Immature natural killer cell (primary cell): ENCODE data around the gene COX7C. TPM values are rescaled to one million over a fixed set of nuclear protein-coding genes. Genes with fewer than 3 reads are reported as not detected.
"Not testable (repeated sequence)": the region's sequence is repeated elsewhere in the genome, so short reads cannot be mapped to it uniquely, and the experiment has no call there.

Experiments
- DNase-seq, 3 donors: peaks; one replicate each; pipeline ENCODE4 v3.0.0; 2022; ENCODE audit warnings: mixed read lengths in 1 of 3
- H3K27ac Mint-ChIP-seq, 6 donors: one replicate each; pipeline ENCODE4 v1.8.0; 2020; ENCODE audit warnings: mixed read lengths in 6 of 6, mild to moderate bottlenecking in 5 of 6, inconsistent platforms in 4 of 6, moderate library complexity in 3 of 6
- H3K27me3 Mint-ChIP-seq, 3 donors: one replicate each; pipeline ENCODE4 v1.8.0; 2020 to 2021; ENCODE audit warnings: low read depth in 3 of 3, mild to moderate bottlenecking in 3 of 3, mixed read lengths in 3 of 3, moderate library complexity in 3 of 3, inconsistent platforms in 1 of 3
- H3K36me3 Mint-ChIP-seq, 3 donors: one replicate each; pipeline ENCODE4 v1.8.0; 2020; ENCODE audit warnings: mixed read lengths in 3 of 3, inconsistent platforms in 2 of 3, mild to moderate bottlenecking in 2 of 3
- H3K4me1 Mint-ChIP-seq, 2 donors: one replicate each; pipeline ENCODE4 v1.8.0; 2020; ENCODE audit warnings: inconsistent platforms in 2 of 2, mild to moderate bottlenecking in 2 of 2, mixed read lengths in 2 of 2, moderate library complexity in 1 of 2
- H3K4me3 Mint-ChIP-seq, 5 donors: one replicate each; pipeline ENCODE4 v1.8.0; 2020; ENCODE audit warnings: mild to moderate bottlenecking in 5 of 5, mixed read lengths in 5 of 5, inconsistent platforms in 3 of 5, moderate library complexity in 3 of 5
- H3K9me3 Mint-ChIP-seq, 6 donors: one replicate each; pipeline ENCODE4 v1.8.0; 2020; ENCODE audit warnings: mild to moderate bottlenecking in 6 of 6, mixed read lengths in 6 of 6, inconsistent platforms in 4 of 6, moderate library complexity in 3 of 6
- polyA plus RNA-seq, 3 donors: library from polyadenylated mRNA; unstranded; fragments of 300-500 nt; fragmentation: Illumina TruSeq; gene quantifications; one replicate each; pipeline ENCODE4 v1.2.3, GENCODE V29; 2021

COX7C gene
- polyA plus RNA-seq, 3 donors from 2014 or later, result 503 to 610 (median 528) TPM

- Mint-ChIP-seq H3K9me3 (no peaks in the 10 kb centered on the region), H3K4me1 (no peaks in the 10 kb centered on the region), H3K4me3 (no peak overlapping the region), H3K36me3 (peaks cover 0 to 5% (median 4%) of the 10 kb centered on the region in 3 donors), H3K27me3 (peaks cover 1 to 5% (median 5%) of the 10 kb centered on the region in 3 donors), H3K27ac (no peak overlapping the region)
- DNase-seq, result no peak
Observed at GRCh38 chr5:86626149-86626548, 8.4 kb downstream of the COX7C start.

DNA sequence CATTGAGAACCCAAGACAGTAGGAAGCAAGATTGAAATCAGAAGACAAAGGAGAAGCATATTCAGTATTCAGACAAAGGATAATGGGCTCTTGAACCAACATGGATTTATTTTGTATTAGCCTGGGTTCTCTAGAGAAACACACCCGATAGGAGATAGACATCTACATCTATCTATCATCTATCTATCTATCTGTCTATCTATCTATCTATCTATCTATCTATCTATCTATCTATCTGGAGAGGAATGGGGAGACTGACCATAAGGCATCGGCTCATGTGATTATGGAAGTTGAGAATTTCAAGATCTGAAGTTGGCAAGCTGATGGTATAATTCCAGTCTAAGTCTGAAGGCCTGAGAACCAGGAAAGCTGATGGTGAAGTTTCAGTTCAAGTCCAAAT is 13.4 kb downstream of the COX7C start:
- H3K4me3 Mint-ChIP-seq, result no peak overlapping the region
- no peaks in the 10 kb centered on the region for H3K4me1 Mint-ChIP-seq
- DNase-seq, result no peak
- H3K9me3 Mint-ChIP-seq, result no peaks in the 10 kb centered on the region
- no peaks in the 10 kb centered on the region for H3K36me3 Mint-ChIP-seq
- H3K27ac Mint-ChIP-seq, result no peak overlapping the region
- H3K27me3 Mint-ChIP-seq, result peaks cover 0 to 7% (median 5%) of the 10 kb centered on the region in 3 donors

DNA sequence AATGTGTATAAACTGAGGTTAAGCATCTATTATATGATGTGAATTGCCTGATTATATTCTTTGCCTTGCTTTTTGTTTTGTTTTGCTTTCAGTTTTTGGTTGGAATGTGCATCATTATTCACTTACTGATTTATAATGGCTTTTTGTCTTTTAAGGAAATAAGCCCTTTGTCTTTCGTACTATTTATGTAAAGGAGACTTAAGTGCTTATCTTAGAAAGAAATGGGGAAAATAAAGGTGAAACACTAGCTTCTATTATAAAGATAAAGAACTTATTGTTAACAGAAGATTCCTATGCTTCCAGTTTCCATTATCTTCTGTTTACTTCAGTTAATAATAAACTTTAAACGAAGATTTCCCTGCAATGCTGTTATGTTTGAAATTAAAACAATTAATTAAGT is 23.3 kb downstream of the COX7C start:
- no peaks in the 10 kb centered on the region for H3K4me1 Mint-ChIP-seq
- H3K27me3 Mint-ChIP-seq, result peaks cover 0 to 10% (median 2%) of the 10 kb centered on the region in 3 donors
- H3K36me3 Mint-ChIP-seq, result no peaks in the 10 kb centered on the region
- DNase-seq, result no peak
- no peak overlapping the region for H3K4me3 Mint-ChIP-seq
- H3K9me3 Mint-ChIP-seq, result peaks cover 0 to 3% (median 0%) of the 10 kb centered on the region in 6 donors
- H3K27ac Mint-ChIP-seq, result no peak overlapping the region

GRCh38 chr5:86644843-86645242 is 27.1 kb downstream of the COX7C start:
- DNase-seq, result no peak
- H3K36me3 Mint-ChIP-seq, result no peaks in the 10 kb centered on the region
- H3K9me3 Mint-ChIP-seq, result peaks cover 0 to 3% (median 0%) of the 10 kb centered on the region in 6 donors
- H3K4me3 Mint-ChIP-seq, result no peak overlapping the region
- H3K4me1 Mint-ChIP-seq, result no peaks in the 10 kb centered on the region
- peaks cover 0 to 13% (median 2%) of the 10 kb centered on the region in 3 donors for H3K27me3 Mint-ChIP-seq
- H3K27ac Mint-ChIP-seq, result no peak overlapping the region

GRCh38 chr5:86645885-86646284 is 28.1 kb downstream of the COX7C start:
- Mint-ChIP-seq H3K27ac (no peak overlapping the region), H3K4me1 (no peaks in the 10 kb centered on the region), H3K9me3 (peaks cover 0 to 3% (median 0%) of the 10 kb centered on the region in 6 donors), H3K4me3 (no peak overlapping the region), H3K27me3 (peaks cover 0 to 13% (median 0%) of the 10 kb centered on the region in 3 donors), H3K36me3 (no peaks in the 10 kb centered on the region)
- no peak for DNase-seq

- peaks cover 0 to 13% (median 0%) of the 10 kb centered on the region in 3 donors for H3K27me3 Mint-ChIP-seq
- peaks cover 0 to 3% (median 0%) of the 10 kb centered on the region in 6 donors for H3K9me3 Mint-ChIP-seq
- H3K36me3 Mint-ChIP-seq, result no peaks in the 10 kb centered on the region
- DNase-seq, result no peak
- H3K27ac Mint-ChIP-seq, result no peak overlapping the region
- no peak overlapping the region for H3K4me3 Mint-ChIP-seq
- no peaks in the 10 kb centered on the region for H3K4me1 Mint-ChIP-seq
Observed at GRCh38 chr5:86646671-86647070, 28.9 kb downstream of the COX7C start.

GRCh38 chr5:86649832-86650505 is 32.2 kb downstream of the COX7C start:
- Mint-ChIP-seq H3K36me3 (no peaks in the 10 kb centered on the region), H3K27ac (no peak overlapping the region), H3K27me3 (peaks cover 0 to 10% (median 2%) of the 10 kb centered on the region in 3 donors), H3K4me1 (no peaks in the 10 kb centered on the region), H3K9me3 (peaks cover 0 to 1% (median 0%) of the 10 kb centered on the region in 6 donors), H3K4me3 (no peak overlapping the region)
- DNase-seq, result no peak

DNA sequence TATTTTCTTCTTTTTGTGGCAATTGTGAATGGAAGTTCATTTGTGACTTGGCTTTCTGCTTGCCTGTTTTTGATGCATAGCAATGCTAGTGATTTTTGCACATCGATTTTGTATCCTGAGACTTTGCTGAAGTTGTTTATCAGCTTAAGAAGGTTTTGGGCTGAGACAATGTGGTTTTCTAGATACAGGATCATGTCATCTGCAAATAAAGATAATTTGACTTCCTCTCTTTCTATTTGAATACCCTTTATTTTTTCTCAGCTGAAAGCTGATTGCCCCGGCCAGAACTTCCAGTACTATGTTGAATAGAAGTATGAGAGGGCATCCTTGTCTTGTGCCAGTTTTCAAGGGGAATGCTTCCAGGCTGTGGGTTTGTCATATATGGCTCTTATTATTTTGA is 43.0 kb downstream of the COX7C start:
- peaks cover 0 to 11% (median 3%) of the 10 kb centered on the region in 3 donors for H3K27me3 Mint-ChIP-seq
- H3K9me3 Mint-ChIP-seq, DNase-seq, H3K27ac Mint-ChIP-seq, H3K4me1 Mint-ChIP-seq, H3K36me3 Mint-ChIP-seq, H3K4me3 Mint-ChIP-seq: not testable (repeated sequence)

- peaks cover 0 to 12% (median 0%) of the 10 kb centered on the region in 3 donors for H3K27me3 Mint-ChIP-seq
- no peaks in the 10 kb centered on the region for H3K36me3 Mint-ChIP-seq
- H3K4me3 Mint-ChIP-seq, result no peak overlapping the region
- H3K27ac Mint-ChIP-seq, result no peak overlapping the region
- H3K9me3 Mint-ChIP-seq, result peaks cover 0 to 6% (median under 1%) of the 10 kb centered on the region in 6 donors
- DNase-seq, result no peak
- H3K4me1 Mint-ChIP-seq, result no peaks in the 10 kb centered on the region
Observed at GRCh38 chr5:86664173-86664572, 46.4 kb downstream of the COX7C start.

GRCh38 chr5:86665984-86666760 is 48.4 kb downstream of the COX7C start:
- no peak for DNase-seq
- no peak overlapping the region for H3K27ac Mint-ChIP-seq
- no peak overlapping the region for H3K4me3 Mint-ChIP-seq
- peaks cover 0 to 4% (median under 1%) of the 10 kb centered on the region in 6 donors for H3K9me3 Mint-ChIP-seq
- no peaks in the 10 kb centered on the region for H3K36me3 Mint-ChIP-seq
- peaks cover 0 to 10% (median 0%) of the 10 kb centered on the region in 3 donors for H3K27me3 Mint-ChIP-seq
- H3K4me1 Mint-ChIP-seq, result no peaks in the 10 kb centered on the region

DNA sequence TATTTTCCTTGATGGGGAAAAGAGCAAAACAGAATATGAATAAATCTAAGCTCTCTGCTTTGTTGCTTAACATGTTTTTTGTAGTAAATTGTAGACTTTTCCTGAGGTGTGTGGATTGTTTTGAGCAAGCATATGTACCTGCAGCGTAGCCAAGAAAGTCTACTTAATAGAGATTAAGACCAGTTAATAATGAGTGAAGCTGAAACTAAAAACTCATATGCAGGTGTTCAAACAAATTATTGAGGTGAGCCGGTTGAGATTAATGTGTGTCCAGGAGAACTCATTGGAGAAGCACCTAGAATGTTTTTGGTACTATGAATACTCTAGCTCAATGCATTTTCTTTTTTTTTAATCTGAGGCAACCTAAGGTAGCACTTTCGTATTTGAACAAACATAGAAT is 49.2 kb downstream of the COX7C start:
- no peak for DNase-seq
- peaks cover 0 to 4% (median under 1%) of the 10 kb centered on the region in 6 donors for H3K9me3 Mint-ChIP-seq

More for the DNA sequence above, 49.2 kb downstream of the COX7C start:
- no peak overlapping the region for H3K4me3 Mint-ChIP-seq
- peaks cover 0 to 10% (median 0%) of the 10 kb centered on the region in 3 donors for H3K27me3 Mint-ChIP-seq
- no peaks in the 10 kb centered on the region for H3K4me1 Mint-ChIP-seq
- H3K27ac Mint-ChIP-seq, result no peak overlapping the region
- no peaks in the 10 kb centered on the region for H3K36me3 Mint-ChIP-seq
